HCT116 (cell line): ENCODE data around the gene TMEM143. TPM values are rescaled to one million over a fixed set of nuclear protein-coding genes. Genes with fewer than 3 reads are reported as not detected.

Experiments used
- ATAC-seq: fragments of 200-7000 bp; cut with Tn5 transposase; 2 replicates; pipeline ENCODE4 v1.9.1; 2020; ENCODE audit warnings: mild to moderate bottlenecking, moderate library complexity
- BruUV-seq: library from RNA; stranded (reverse); fragments of 400-500 nt; replicated peaks from 2 replicates; lab custom pipeline; 2021; lab: Mats Ljungman, UMichigan
- CTCF ChIA-PET: fragments of 300-600 bp; sonication (Branson Sonifier 250); formaldehyde crosslinking; loops from one replicate; lab custom pipeline; 2021; ENCODE audit warnings: antibody characterized with exemption; lab: Charles Lee
- POLR2A ChIA-PET: fragments of 300-600, 350-600 bp; sonication (Branson Sonifier 250); formaldehyde crosslinking; loops from one replicate; lab custom pipeline; 2021; ENCODE audit warnings: antibody characterized with exemption; lab: Charles Lee
- RAD21 ChIA-PET, 2 experiments: fragments of 300-600 bp; sonication (Branson Sonifier 250); formaldehyde crosslinking; loops; one replicate each; lab custom pipeline; 2023; ENCODE audit warnings: low total read pairs in 2 of 2; ENCODE audit not compliant: uncharacterized antibody in 2 of 2, unreplicated experiment in 2 of 2, low non-redundant PET in 1 of 2; lab: Charles Lee
- DNase-seq: peaks from one replicate; pipeline ENCODE4 v3.0.0-alpha.2; 2010; ENCODE audit warnings: low read depth, low spot score
- H2AFZ ChIP-seq: fragments of 200-600 bp; shearing (Covaris generic), sonication (generic); 2 replicates; pipeline ENCODE4 v1.6.1; 2017; ENCODE audit warnings: low read depth, mixed run types, mixed read lengths, antibody characterized with exemption, low read length; ENCODE audit not compliant: poor library complexity, severe bottlenecking
- H3K27ac ChIP-seq: 2 replicates; pipeline ENCODE4 v1.5.1; 2012; ENCODE audit warnings: low read depth, low read length
- H3K27me3 ChIP-seq: fragments of 200-600 bp; sonication (generic); 2 replicates; pipeline ENCODE4 v1.6.1; 2016; ENCODE audit warnings: mixed run types, low read length, mixed read lengths; ENCODE audit not compliant: insufficient read depth
- H3K36me3 ChIP-seq, 2 experiments: fragments of 200-500 bp in 1 of 2; fragments of 200-600 bp in 1 of 2; sonication (Bioruptor generic) in 1 of 2; sonication (generic) in 1 of 2; 2 replicates each; pipeline versions ENCODE4 v1.5.1 to v1.6.1; 2014 to 2016; ENCODE audit warnings: low read length in 2 of 2, inconsistent platforms in 1 of 2, mixed read lengths in 1 of 2, mixed run types in 1 of 2; ENCODE audit not compliant: insufficient read depth in 2 of 2, control insufficient read depth in 1 of 2
- H3K4me1 ChIP-seq, 2 experiments: fragments of 200-600 bp in 1 of 2; sonication (generic) in 1 of 2; 2 replicates each; pipeline versions ENCODE4 v1.5.1 to v1.6.1; 2012 to 2017; ENCODE audit warnings: low read length in 2 of 2, inconsistent platforms in 1 of 2, mild to moderate bottlenecking in 1 of 2, mixed read lengths in 1 of 2, mixed run types in 1 of 2, moderate library complexity in 1 of 2; ENCODE audit not compliant: insufficient read depth in 2 of 2, control insufficient read depth in 1 of 2
- H3K4me2 ChIP-seq: fragments of 200-600 bp; sonication (generic); 2 replicates; pipeline ENCODE4 v1.6.1; 2017; ENCODE audit warnings: mixed run types, low read length, mixed read lengths
- H3K4me3 ChIP-seq, 2 experiments: fragments of 200-600 bp in 1 of 2; sonication (generic) in 1 of 2; replicated peaks in 1 of 2; 2 replicates each; pipeline ENCODE4 v1.5.1; 2011 to 2016; ENCODE audit warnings: low read length in 2 of 2, control low read depth in 1 of 2, low read depth in 1 of 2, mild to moderate bottlenecking in 1 of 2, mixed read lengths in 1 of 2, mixed run types in 1 of 2
- H3K79me2 ChIP-seq: fragments of 200-600 bp; sonication (generic); 2 replicates; pipeline ENCODE4 v1.6.1; 2017; ENCODE audit warnings: mild to moderate bottlenecking, mixed run types, low read length, moderate library complexity, mixed read lengths; ENCODE audit not compliant: insufficient read depth
- H3K9ac ChIP-seq: fragments of 200-600 bp; sonication (generic); 2 replicates; pipeline ENCODE4 v1.6.1; 2016; ENCODE audit warnings: low read length, mixed read lengths
- H3K9me2 ChIP-seq: fragments of 200-600 bp; sonication (generic), shearing (Covaris generic); 2 replicates; pipeline ENCODE4 v1.6.1; 2017; ENCODE audit warnings: mixed run types, mild to moderate bottlenecking, moderate library complexity; ENCODE audit not compliant: insufficient read depth
- H3K9me3 ChIP-seq, 2 experiments: fragments of 200-500 bp in 1 of 2; fragments of 200-600 bp in 1 of 2; sonication (Bioruptor generic) in 1 of 2; sonication (generic) in 1 of 2; 2 replicates each; pipeline ENCODE4 v1.6.1; 2014 to 2017; ENCODE audit warnings: low read length in 2 of 2, mixed read lengths in 2 of 2, inconsistent platforms in 1 of 2, low read depth in 1 of 2, mild to moderate bottlenecking in 1 of 2, mixed run types in 1 of 2, moderate library complexity in 1 of 2; ENCODE audit not compliant: control insufficient read depth in 1 of 2, insufficient read depth in 1 of 2
- H4K20me1 ChIP-seq: fragments of 200-600 bp; sonication (generic), shearing (Covaris generic); 2 replicates; pipeline ENCODE4 v1.6.1; 2017; ENCODE audit warnings: mixed run types, mild to moderate bottlenecking, moderate library complexity; ENCODE audit not compliant: insufficient read depth
- EZH2phosphoT487 ChIP-seq: fragments of 200-600 bp; IDR thresholded peaks from 2 replicates; pipeline ENCODE4 v1.6.1; 2018; ENCODE audit warnings: antibody characterized with exemption, borderline replicate concordance
- JUND ChIP-seq: IDR thresholded peaks from 2 replicates; pipeline ENCODE4 v1.6.1; 2012
- MAX ChIP-seq: IDR thresholded peaks from 2 replicates; pipeline ENCODE4 v1.6.1; 2012
- POLR2AphosphoS5 ChIP-seq: IDR thresholded peaks from 2 replicates; pipeline ENCODE4 v1.6.1; 2011; ENCODE audit warnings: mild to moderate bottlenecking, low read depth, low read length, moderate library complexity
- SIN3A ChIP-seq: IDR thresholded peaks from 2 replicates; pipeline ENCODE4 v1.6.1; 2012; ENCODE audit warnings: low read depth
- intact Hi-C: fragments of 100-400 bp; cut with micrococcal nuclease; formaldehyde crosslinking; loops from 2 replicates; pipeline ENCODE4 v1.10.0; 2022
- total RNA-seq: library from RNA; stranded (reverse); gene quantifications from one replicate; pipeline ENCODE4 v1.2.1, GENCODE V29; 2021; ENCODE audit not compliant: unreplicated experiment
- TF ChIP-seq, protein P1 (sequence below): IDR thresholded peaks from 2 replicates; pipeline ENCODE4 v1.6.1; 2012; ENCODE audit warnings: low read depth

Gene TMEM143
- total RNA-seq, 1 experiment from 2014 or later = 13.2 TPM

DNA sequence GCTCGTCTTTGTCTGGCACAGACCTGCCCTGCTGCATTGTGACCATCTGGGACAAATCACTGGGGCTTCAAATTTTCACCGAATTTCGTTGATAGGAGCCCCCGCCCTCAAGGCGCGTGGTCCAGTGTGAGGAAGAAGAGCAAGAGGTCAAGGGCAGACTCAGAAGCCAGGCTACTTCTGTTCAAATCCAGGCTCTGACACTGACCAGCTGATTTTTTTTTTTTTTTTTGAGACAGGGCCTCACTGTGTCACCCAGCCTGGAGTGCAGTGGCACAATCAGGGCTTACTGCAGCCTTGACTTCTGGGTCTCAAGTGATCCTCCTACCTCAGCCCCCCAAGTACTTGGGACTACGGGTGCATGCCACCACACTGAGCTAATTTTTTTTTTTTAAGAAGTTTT lies 7.6 kb upstream of the TMEM143 start:
- ChIA-PET RAD21 (no interaction called here), POLR2A (no interaction called here), CTCF (interaction anchor here (0.9 to 1.1 kb wide), 2 partner anchors 19 to 20 kb away, joined by 3 to 4 read pairs; partner anchors contain the start of gene KDELR1)
- H3K36me3 ChIP-seq = no peaks in the 10 kb centered on the region
- H3K27ac ChIP-seq = no peak overlapping the region
- intact Hi-C loops = no loop called here
- no peak overlapping the region for H3K4me3 ChIP-seq
- H3K4me1 ChIP-seq = peaks cover 14 to 18% of the 10 kb centered on the region in 2 experiments; a peak in 3 of 4 replicates
- H3K4me2 ChIP-seq = no peak overlapping the region
- no TSS peak for BruUV-seq
- H4K20me1 ChIP-seq = no peaks in the 10 kb centered on the region
- no peaks in the 10 kb centered on the region for H3K79me2 ChIP-seq
- no peaks in the 10 kb centered on the region for H3K27me3 ChIP-seq
- no peak for DNase-seq
- TF ChIP-seq EZH2phosphoT487 (no peak), SIN3A (no peak), POLR2AphosphoS5 (no peak), JUND (no peak), MAX (no peak)
- TF ChIP-seq, protein P1, sequence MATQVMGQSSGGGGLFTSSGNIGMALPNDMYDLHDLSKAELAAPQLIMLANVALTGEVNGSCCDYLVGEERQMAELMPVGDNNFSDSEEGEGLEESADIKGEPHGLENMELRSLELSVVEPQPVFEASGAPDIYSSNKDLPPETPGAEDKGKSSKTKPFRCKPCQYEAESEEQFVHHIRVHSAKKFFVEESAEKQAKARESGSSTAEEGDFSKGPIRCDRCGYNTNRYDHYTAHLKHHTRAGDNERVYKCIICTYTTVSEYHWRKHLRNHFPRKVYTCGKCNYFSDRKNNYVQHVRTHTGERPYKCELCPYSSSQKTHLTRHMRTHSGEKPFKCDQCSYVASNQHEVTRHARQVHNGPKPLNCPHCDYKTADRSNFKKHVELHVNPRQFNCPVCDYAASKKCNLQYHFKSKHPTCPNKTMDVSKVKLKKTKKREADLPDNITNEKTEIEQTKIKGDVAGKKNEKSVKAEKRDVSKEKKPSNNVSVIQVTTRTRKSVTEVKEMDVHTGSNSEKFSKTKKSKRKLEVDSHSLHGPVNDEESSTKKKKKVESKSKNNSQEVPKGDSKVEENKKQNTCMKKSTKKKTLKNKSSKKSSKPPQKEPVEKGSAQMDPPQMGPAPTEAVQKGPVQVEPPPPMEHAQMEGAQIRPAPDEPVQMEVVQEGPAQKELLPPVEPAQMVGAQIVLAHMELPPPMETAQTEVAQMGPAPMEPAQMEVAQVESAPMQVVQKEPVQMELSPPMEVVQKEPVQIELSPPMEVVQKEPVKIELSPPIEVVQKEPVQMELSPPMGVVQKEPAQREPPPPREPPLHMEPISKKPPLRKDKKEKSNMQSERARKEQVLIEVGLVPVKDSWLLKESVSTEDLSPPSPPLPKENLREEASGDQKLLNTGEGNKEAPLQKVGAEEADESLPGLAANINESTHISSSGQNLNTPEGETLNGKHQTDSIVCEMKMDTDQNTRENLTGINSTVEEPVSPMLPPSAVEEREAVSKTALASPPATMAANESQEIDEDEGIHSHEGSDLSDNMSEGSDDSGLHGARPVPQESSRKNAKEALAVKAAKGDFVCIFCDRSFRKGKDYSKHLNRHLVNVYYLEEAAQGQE = no peak
- TF ChIP-seq, all 23 proteins: peak for 0
- Histone ChIP-seq H3K9ac (no peak overlapping the region), H3K9me3 (no peaks in the 10 kb centered on the region), H2AFZ (no peak overlapping the region), H3K9me2 (no peaks in the 10 kb centered on the region)
- no peak for ATAC-seq
